Body of pancreas (tissue), 4 donors: ENCODE measurements around the gene ANO4. TPM values are rescaled to one million over a fixed set of nuclear protein-coding genes. Genes with fewer than 3 reads are reported as not detected.

Source experiments
- ATAC-seq: fragments of 150-250 bp; one replicate; pipeline ENCODE4 v1.9.1; 2016
- DNase-seq, 4 donors: peaks; one replicate each; pipeline ENCODE4 v3.0.0-alpha.2; 2019
- H3K27ac ChIP-seq, 4 donors: fragments of 200-600 bp; sonication (generic); 1 replicate in 3 of 4; 2 replicates in 1 of 4; pipeline versions ENCODE4 v1.5.1 to v1.6.1; 2016 to 2019; ENCODE audit warnings: mild to moderate bottlenecking in 1 of 4, mixed read lengths in 1 of 4, moderate library complexity in 1 of 4
- H3K27me3 ChIP-seq, 2 donors: fragments of 200-600 bp; sonication (generic); one replicate each; pipeline ENCODE4 v1.6.0; 2016; ENCODE audit warnings: mild to moderate bottlenecking in 1 of 2
- H3K36me3 ChIP-seq, 2 donors: fragments of 200-600 bp; sonication (generic); replicated peaks in 1 of 2; 2 replicates each; pipeline ENCODE4 v1.5.1; 2016; ENCODE audit warnings: low read depth in 2 of 2; ENCODE audit not compliant: insufficient read depth in 1 of 2
- H3K4me1 ChIP-seq: fragments of 200-600 bp; sonication (generic); one replicate; pipeline ENCODE4 v1.6.0; 2016
- H3K4me3 ChIP-seq, 2 donors: fragments of 200-600 bp; sonication (generic); 1 replicate in 1 of 2; 2 replicates in 1 of 2; pipeline ENCODE4 v1.5.1; 2016 to 2019
- H3K9me3 ChIP-seq, 3 donors: fragments of 200-600 bp; sonication (generic); 1 replicate in 2 of 3; 2 replicates in 1 of 3; pipeline ENCODE4 v1.5.1; 2016
- POLR2A ChIP-seq, 3 donors: fragments of 450-650 bp; IDR thresholded peaks; one replicate each; pipeline ENCODE4 v1.6.1; 2016; ENCODE audit warnings: antibody characterized with exemption in 3 of 3, mild to moderate bottlenecking in 2 of 3
- WGBS, 2 donors: methylation state at CpG; one replicate each; pipeline ENCODE4 v1.1.5; 2017; 5-methylcytosine and 5-hydroxymethylcytosine counted together
- intact Hi-C: fragments of 100-400 bp; cut with DNase I; formaldehyde crosslinking; loops from one replicate; pipeline ENCODE4 v1.15.1; 2023
- total RNA-seq, 2 donors: library from RNA; depleted of rRNA; stranded (reverse); fragments of >200 nt; gene quantifications; one replicate each; pipeline ENCODE4 v1.1.0, GENCODE V29; 2016
- TF ChIP-seq, protein P1 (sequence below), 7 experiments: fragments of 450-650 bp in 4 of 7; fragments of 200-600 bp in 3 of 7; sonication (generic) in 3 of 7; IDR thresholded peaks; one replicate each; pipeline ENCODE4 v1.5.1; 2016 to 2019; ENCODE audit warnings: antibody characterized with exemption in 7 of 7

ANO4 gene
- total RNA-seq, 2 donors from 2014 or later, result 1.6 TPM; not detected in 1

DNA sequence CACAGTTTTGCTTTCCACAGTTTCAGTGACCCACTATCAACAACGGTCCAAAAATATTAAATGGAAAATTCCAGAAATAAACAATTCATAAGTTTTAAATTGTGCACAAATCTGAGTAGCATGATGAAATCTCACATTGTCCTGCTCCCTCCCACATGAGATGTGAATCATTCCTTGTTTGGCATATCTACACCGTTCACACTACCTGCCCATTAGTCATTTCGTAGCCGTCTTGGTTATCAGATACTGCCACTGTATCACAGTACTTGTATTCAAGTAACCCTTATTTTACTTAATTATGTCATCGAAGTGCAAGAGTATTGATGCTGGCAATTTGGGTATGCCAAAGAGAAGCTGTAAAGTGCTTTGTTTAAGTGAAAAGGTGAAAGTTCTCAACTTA lies 270.1 kb downstream of the ANO4 start:
- Histone ChIP-seq H3K9me3 (no peaks in the 10 kb centered on the region), H3K4me1 (no peaks in the 10 kb centered on the region), H3K36me3 (no peaks in the 10 kb centered on the region), H3K27me3 (no peaks in the 10 kb centered on the region), H3K4me3 (no peak overlapping the region), H3K27ac (no peak overlapping the region)
- intact Hi-C loops, result no loop called here
- WGBS, 2 donors, result 41 to 50% methylated on average over 5 of the region's 5 CpGs
- TF ChIP-seq POLR2A (IDR thresholded peaks at IDR 0.05), result no peak
- TF ChIP-seq, protein P1, sequence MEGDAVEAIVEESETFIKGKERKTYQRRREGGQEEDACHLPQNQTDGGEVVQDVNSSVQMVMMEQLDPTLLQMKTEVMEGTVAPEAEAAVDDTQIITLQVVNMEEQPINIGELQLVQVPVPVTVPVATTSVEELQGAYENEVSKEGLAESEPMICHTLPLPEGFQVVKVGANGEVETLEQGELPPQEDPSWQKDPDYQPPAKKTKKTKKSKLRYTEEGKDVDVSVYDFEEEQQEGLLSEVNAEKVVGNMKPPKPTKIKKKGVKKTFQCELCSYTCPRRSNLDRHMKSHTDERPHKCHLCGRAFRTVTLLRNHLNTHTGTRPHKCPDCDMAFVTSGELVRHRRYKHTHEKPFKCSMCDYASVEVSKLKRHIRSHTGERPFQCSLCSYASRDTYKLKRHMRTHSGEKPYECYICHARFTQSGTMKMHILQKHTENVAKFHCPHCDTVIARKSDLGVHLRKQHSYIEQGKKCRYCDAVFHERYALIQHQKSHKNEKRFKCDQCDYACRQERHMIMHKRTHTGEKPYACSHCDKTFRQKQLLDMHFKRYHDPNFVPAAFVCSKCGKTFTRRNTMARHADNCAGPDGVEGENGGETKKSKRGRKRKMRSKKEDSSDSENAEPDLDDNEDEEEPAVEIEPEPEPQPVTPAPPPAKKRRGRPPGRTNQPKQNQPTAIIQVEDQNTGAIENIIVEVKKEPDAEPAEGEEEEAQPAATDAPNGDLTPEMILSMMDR (IDR thresholded peaks at IDR 0.05), result no peak
- ATAC-seq (no peak), DNase-seq (no peak)

DNA sequence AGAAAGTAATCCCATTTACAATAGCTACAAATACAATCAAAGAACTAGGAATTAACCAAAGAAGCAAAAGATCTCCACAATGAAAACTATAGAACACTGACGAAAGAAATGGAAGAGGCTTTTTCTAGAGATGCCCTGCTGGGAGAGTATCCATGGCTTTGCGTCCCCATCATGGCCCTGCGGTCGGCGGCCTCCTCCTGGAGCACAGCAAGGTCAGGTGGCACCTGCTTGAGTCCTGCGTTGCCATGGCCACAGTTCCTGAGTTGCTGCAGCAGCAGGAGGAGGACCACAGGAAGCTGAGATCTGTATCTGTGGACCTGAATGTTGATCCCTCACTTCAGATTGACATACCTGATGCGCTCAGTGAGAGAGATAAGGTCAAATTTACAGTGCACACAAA lies 271.9 kb downstream of the ANO4 start:
- Histone ChIP-seq H3K27ac (no peak overlapping the region), H3K27me3 (no peaks in the 10 kb centered on the region), H3K36me3 (no peaks in the 10 kb centered on the region), H3K4me3 (no peak overlapping the region), H3K9me3 (no peaks in the 10 kb centered on the region), H3K4me1 (no peaks in the 10 kb centered on the region)
- intact Hi-C loops, result no loop called here
- TF ChIP-seq POLR2A (IDR thresholded peaks at IDR 0.05), result no peak
- TF ChIP-seq, protein P1 (IDR thresholded peaks at IDR 0.05), result no peak
- WGBS, 2 donors, result 84 to 93% methylated on average over 7 of the region's 7 CpGs
- ATAC-seq, result no peak
- no peak for DNase-seq

DNA sequence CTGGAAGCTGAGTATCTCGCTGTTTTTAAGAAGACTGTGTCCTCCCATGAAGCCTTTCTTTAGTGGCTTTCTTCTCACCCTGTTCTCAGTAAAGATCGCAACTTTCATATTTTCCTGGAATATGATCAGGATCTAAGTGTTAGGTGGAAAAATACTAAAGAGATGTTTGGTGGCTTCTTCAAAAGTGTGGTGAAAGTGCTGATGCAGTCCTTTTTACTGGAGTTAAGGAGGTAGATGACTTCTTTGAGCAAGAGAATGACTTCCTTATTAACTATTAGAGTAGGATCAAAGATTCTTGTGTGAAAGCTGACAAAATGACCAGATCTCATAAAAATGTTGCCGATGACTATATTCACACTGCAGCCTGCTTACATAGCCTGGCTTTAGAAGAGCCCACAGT lies 273.8 kb downstream of the ANO4 start:
- intact Hi-C loops, result no loop called here
- no peak for DNase-seq
- no peaks in the 10 kb centered on the region for H3K9me3 ChIP-seq
- WGBS, 2 donors, result 82 to 91% methylated on average over 3 of the region's 3 CpGs
- H3K36me3 ChIP-seq, result no peaks in the 10 kb centered on the region
- H3K4me3 ChIP-seq, result no peak overlapping the region
- TF ChIP-seq, protein P1 (IDR thresholded peaks at IDR 0.05), result no peak
- no peak for TF ChIP-seq POLR2A (IDR thresholded peaks at IDR 0.05)
- no peaks in the 10 kb centered on the region for H3K27me3 ChIP-seq
- H3K4me1 ChIP-seq, result no peaks in the 10 kb centered on the region
- no peak overlapping the region for H3K27ac ChIP-seq
- ATAC-seq, result no peak

DNA sequence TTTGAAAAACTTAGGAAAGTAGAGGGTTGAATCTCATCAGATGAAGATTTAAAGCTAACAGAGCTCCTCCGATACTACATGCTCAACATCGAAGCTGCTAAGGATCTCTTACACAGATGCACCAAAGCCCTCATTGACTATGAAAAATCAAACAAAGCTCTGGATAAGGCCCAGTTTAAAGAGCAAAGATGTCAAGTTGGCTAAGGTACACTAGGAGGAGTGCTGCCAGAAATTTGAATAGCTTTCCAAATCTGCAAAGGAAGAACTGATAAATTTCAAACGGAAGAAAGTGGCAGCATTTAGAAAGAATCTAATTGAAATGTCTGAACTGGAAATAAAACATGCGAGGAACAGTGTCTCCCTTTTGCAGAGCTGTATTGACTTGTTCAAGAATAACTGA lies 274.3 kb downstream of the ANO4 start:
- TF ChIP-seq, protein P1 (IDR thresholded peaks at IDR 0.05), result no peak
- TF ChIP-seq POLR2A (IDR thresholded peaks at IDR 0.05), result no peak
- H3K27ac ChIP-seq, result no peak overlapping the region
- WGBS, 2 donors, result 70 to 74% methylated on average over 4 of the region's 4 CpGs
- DNase-seq, result no peak
- H3K9me3 ChIP-seq, result no peaks in the 10 kb centered on the region
- no peaks in the 10 kb centered on the region for H3K27me3 ChIP-seq
- intact Hi-C loops, result no loop called here
- ATAC-seq, result no peak
- H3K4me1 ChIP-seq, result no peaks in the 10 kb centered on the region
- H3K36me3 ChIP-seq, result no peaks in the 10 kb centered on the region
- H3K4me3 ChIP-seq, result no peak overlapping the region

DNA sequence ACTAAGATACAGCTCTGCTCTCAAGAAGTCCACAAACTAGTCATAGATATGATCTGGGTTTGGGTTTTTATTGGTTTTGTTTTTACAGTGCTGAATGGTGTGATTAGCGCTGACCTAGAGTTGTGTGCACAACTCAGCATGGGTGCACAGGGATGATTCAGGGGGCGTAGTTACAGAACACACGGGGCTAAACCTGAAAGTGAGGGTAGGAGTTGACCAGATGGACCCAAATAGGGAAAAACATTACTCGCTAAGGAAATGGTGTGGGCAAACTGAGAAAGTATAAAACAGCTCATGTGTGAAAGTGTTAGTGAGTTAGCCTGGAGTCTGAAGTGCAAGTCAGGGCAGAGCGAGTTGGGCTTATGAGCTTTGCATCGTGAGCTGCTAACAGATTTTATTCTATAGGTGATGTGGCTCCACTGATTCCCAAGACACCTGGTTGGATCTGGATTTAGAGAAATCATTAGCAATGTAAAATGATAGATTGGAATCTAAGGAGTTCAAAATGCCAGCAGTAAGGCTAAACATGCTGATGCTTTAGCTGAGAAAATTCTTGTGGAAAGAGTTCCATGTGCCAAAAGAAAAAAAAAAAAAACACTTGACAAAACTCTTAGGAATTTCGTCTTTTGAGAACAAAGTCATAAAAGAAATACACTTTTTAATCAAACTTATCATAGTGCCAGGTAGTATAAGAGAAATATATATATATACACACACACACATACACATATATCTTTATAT lies 280.5 kb downstream of the ANO4 start:
- intact Hi-C loops, result no loop called here
- H3K27ac ChIP-seq, result no peak overlapping the region
- H3K9me3 ChIP-seq, result no peaks in the 10 kb centered on the region
- no peaks in the 10 kb centered on the region for H3K36me3 ChIP-seq
- ATAC-seq (no peak), DNase-seq (no peak)
- TF ChIP-seq POLR2A (IDR thresholded peaks at IDR 0.05), result no peak
- TF ChIP-seq, protein P1 (IDR thresholded peaks at IDR 0.05), result no peak
- no peak overlapping the region for H3K4me3 ChIP-seq
- no peaks in the 10 kb centered on the region for H3K27me3 ChIP-seq
- 57 to 67% methylated on average over 7 of the region's 7 CpGs for whole genome bisulfite sequencing, 2 donors
- H3K4me1 ChIP-seq, result no peaks in the 10 kb centered on the region
